PC-3 (cell line): ENCODE measurements around the gene SLC2A9.

Experiments
- EZH2 ChIP-seq: fragments of 300-600 bp; sonication (generic); IDR thresholded peaks from one replicate; pipeline ENCODE4 v1.6.1; 2017; ENCODE audit warnings: antibody characterized with exemption, mild to moderate bottlenecking, low read length; ENCODE audit not compliant: unreplicated experiment
- EZH2phosphoT487 ChIP-seq: fragments of 300-600 bp; sonication (generic); IDR thresholded peaks from 2 replicates; pipeline ENCODE4 v1.6.1; 2018; ENCODE audit warnings: mild to moderate bottlenecking, antibody characterized with exemption, low read length, borderline replicate concordance
- TF ChIP-seq, protein P1 (sequence below): fragments of 300-600 bp; sonication (generic); conservative IDR thresholded peaks from 2 replicates; pipeline ENCODE4 v1.5.1; 2017; ENCODE audit warnings: antibody characterized with exemption, low read depth, mild to moderate bottlenecking, low read length

DNA sequence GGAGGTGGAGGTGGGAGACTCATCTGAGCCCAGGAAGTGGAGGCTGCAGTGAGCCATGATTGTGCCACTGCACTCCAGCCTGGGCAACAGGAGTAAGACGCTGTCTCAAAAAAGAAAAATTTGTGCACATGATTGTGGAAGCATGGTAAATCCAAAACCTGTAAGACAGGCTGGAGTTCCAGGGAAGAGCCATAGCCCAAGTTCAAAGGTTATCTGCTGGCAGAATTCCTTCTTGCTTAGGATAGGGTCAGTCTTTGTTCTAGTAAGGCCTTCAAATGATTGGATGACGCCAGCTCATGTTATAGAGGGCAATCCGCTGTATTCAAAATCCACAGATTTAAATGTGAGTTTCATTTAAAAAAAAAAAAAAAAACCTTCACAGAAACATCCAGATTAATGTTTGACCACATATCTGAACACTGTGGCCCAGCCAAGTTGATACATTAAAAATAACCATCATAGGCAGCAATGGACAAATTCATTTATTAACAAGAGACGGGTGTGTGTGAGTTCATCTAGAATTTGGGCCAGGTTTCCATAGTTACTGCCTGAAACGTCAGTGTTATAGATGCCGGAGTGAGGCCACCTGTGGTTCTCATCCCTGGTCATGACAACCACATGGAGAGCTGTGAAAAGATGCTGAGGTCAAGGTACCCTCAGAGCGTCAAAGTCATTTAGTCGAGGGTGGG is 35.2 kb upstream of the SLC2A9 start:
- TF ChIP-seq EZH2phosphoT487 (no peak), EZH2 (no peak)
- TF ChIP-seq, protein P1, sequence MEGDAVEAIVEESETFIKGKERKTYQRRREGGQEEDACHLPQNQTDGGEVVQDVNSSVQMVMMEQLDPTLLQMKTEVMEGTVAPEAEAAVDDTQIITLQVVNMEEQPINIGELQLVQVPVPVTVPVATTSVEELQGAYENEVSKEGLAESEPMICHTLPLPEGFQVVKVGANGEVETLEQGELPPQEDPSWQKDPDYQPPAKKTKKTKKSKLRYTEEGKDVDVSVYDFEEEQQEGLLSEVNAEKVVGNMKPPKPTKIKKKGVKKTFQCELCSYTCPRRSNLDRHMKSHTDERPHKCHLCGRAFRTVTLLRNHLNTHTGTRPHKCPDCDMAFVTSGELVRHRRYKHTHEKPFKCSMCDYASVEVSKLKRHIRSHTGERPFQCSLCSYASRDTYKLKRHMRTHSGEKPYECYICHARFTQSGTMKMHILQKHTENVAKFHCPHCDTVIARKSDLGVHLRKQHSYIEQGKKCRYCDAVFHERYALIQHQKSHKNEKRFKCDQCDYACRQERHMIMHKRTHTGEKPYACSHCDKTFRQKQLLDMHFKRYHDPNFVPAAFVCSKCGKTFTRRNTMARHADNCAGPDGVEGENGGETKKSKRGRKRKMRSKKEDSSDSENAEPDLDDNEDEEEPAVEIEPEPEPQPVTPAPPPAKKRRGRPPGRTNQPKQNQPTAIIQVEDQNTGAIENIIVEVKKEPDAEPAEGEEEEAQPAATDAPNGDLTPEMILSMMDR = no peak
